Esophagus muscularis mucosa (tissue), 4 donors: ENCODE results near the gene CDC42EP4.

Experiments
- CTCF ChIP-seq, 3 experiments: fragments of 200-600 bp in 2 of 3; fragments of 450-650 bp in 1 of 3; sonication (generic) in 2 of 3; IDR thresholded peaks; one replicate each; pipeline ENCODE4 v1.5.1; 2017 to 2019; ENCODE audit warnings: antibody characterized with exemption in 3 of 3, mild to moderate bottlenecking in 2 of 3, moderate library complexity in 1 of 3
- EP300 ChIP-seq: sonication (generic); formaldehyde crosslinking; IDR thresholded peaks from one replicate; pipeline ENCODE4 v1.6.1; 2017; ENCODE audit warnings: antibody characterized with exemption
- POLR2AphosphoS5 ChIP-seq, 2 donors: sonication (generic); formaldehyde crosslinking; IDR thresholded peaks; one replicate each; pipeline ENCODE4 v1.6.1; 2017; ENCODE audit warnings: antibody characterized with exemption in 2 of 2

GRCh38 chr17:73308017-73308823 lies 3.6 kb downstream of the CDC42EP4 start:
- TF ChIP-seq CTCF (IDR thresholded peaks at IDR 0.05) (no peak), EP300 (no peak), POLR2AphosphoS5 (IDR thresholded peaks at IDR 0.05) (peak; percentile 58 to 72)
